ACC112 (cell line): Measurements from ENCODE around the gene BBS9.

Experiments
- H2AFZ ChIP-seq: fragments of 200-600 bp; sonication (generic); one replicate; pipeline ENCODE4 v1.6.0; 2017; ENCODE audit warnings: antibody characterized with exemption, low read length; ENCODE audit not compliant: unreplicated experiment
- H3K27ac ChIP-seq: fragments of 200-600 bp; sonication (generic); 2 replicates; pipeline ENCODE4 v1.5.1; 2014; ENCODE audit warnings: low read depth, mild to moderate bottlenecking, antibody characterized with exemption, low read length, moderate library complexity
- H3K27me3 ChIP-seq: fragments of 200-600 bp; sonication (generic); 2 replicates; pipeline ENCODE4 v1.6.1; 2014; ENCODE audit warnings: mild to moderate bottlenecking, antibody characterized with exemption, low read length, moderate library complexity, mixed read lengths; ENCODE audit not compliant: insufficient read depth
- H3K36me3 ChIP-seq: fragments of 200-600 bp; sonication (generic); 2 replicates; pipeline ENCODE4 v1.6.1; 2016; ENCODE audit warnings: mild to moderate bottlenecking, antibody characterized with exemption, low read length, moderate library complexity, mixed read lengths; ENCODE audit not compliant: insufficient read depth
- H3K4me1 ChIP-seq: fragments of 200-600 bp; sonication (generic); one replicate; pipeline ENCODE4 v1.6.1; 2016; ENCODE audit warnings: low read length, mixed read lengths; ENCODE audit not compliant: insufficient read depth, unreplicated experiment, control insufficient read depth
- H3K4me3 ChIP-seq: fragments of 200-600 bp; sonication (generic); 2 replicates; pipeline ENCODE4 v1.5.1; 2014; ENCODE audit warnings: mild to moderate bottlenecking, low read depth, low read length
- H3K79me2 ChIP-seq: fragments of 200-600 bp; sonication (generic); one replicate; pipeline ENCODE4 v1.6.0; 2016; ENCODE audit warnings: low read length; ENCODE audit not compliant: control insufficient read depth, unreplicated experiment, insufficient read depth

Gene BBS9

GRCh38 chr7:33425395-33425794 lies 296.0 kb downstream of the BBS9 start:
- no peak overlapping the region for H3K27ac ChIP-seq
- no peaks in the 10 kb centered on the region for H3K27me3 ChIP-seq
- no peaks in the 10 kb centered on the region for H3K4me1 ChIP-seq
- H3K4me3 ChIP-seq: no peak overlapping the region
- no peaks in the 10 kb centered on the region for H3K36me3 ChIP-seq
- no peaks in the 10 kb centered on the region for H3K79me2 ChIP-seq
- H2AFZ ChIP-seq: no peak overlapping the region

DNA sequence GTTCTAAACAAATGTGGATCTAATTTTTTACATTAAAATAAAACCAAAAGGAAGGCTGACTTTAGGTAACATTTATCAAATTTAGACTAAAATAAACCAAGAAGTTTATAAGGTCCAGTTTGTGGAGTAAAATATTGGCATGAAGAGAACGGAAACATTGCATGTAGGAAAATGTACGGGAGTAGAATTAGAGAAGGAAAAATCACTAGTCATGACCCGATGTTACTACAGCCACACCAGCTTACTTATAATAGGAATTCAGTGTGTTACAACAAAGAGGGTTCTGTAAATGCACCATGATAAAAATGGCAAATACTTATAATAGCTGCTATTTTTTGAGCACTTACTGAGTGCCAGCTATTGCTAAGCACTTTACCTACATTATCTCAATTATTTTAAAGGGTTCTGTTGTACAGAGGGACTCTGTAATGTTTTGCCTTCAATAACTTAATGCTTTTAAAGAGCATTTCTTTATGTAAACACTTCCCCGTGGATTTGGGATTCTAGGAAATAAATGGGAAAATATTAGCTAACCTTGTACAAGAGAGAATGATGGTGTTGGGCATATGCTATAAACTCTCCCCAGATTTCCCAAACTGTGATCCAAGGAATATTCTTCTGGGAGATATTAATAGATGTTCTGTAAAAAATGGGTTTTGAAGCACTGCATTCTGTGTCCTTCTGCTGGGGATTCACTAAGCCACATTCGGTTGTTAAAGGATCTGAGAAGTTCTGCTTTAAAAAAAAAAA lies 296.7 kb downstream of the BBS9 start:
- Histone ChIP-seq H3K27me3 (no peaks in the 10 kb centered on the region), H3K36me3 (no peaks in the 10 kb centered on the region), H2AFZ (no peak overlapping the region)

GRCh38 chr7:33428415-33428814 lies 299.1 kb downstream of the BBS9 start:
- H3K4me3 ChIP-seq: no peak overlapping the region
- H3K4me1 ChIP-seq: no peaks in the 10 kb centered on the region
- no peak overlapping the region for H2AFZ ChIP-seq
- H3K27me3 ChIP-seq: no peaks in the 10 kb centered on the region
- H3K79me2 ChIP-seq: no peaks in the 10 kb centered on the region
- H3K27ac ChIP-seq: no peak overlapping the region
- no peaks in the 10 kb centered on the region for H3K36me3 ChIP-seq

More for the DNA sequence above, 296.7 kb downstream of the BBS9 start:
- Histone ChIP-seq H3K4me3 (no peak overlapping the region), H3K27ac (no peak overlapping the region), H3K79me2 (no peaks in the 10 kb centered on the region), H3K4me1 (no peaks in the 10 kb centered on the region)

GRCh38 chr7:33431543-33431942 lies 302.2 kb downstream of the BBS9 start:
- Histone ChIP-seq H3K27ac (no peak overlapping the region), H3K79me2 (no peaks in the 10 kb centered on the region), H3K36me3 (no peaks in the 10 kb centered on the region), H3K4me1 (no peaks in the 10 kb centered on the region), H3K4me3 (no peak overlapping the region), H3K27me3 (no peaks in the 10 kb centered on the region), H2AFZ (no peak overlapping the region)

- H3K4me1 ChIP-seq: no peaks in the 10 kb centered on the region
- H3K79me2 ChIP-seq: no peaks in the 10 kb centered on the region
- no peak overlapping the region for H2AFZ ChIP-seq
- H3K4me3 ChIP-seq: no peak overlapping the region
- H3K27ac ChIP-seq: no peak overlapping the region
- no peaks in the 10 kb centered on the region for H3K27me3 ChIP-seq
- no peaks in the 10 kb centered on the region for H3K36me3 ChIP-seq
Observed at GRCh38 chr7:33432821-33433220, 303.5 kb downstream of the BBS9 start.

DNA sequence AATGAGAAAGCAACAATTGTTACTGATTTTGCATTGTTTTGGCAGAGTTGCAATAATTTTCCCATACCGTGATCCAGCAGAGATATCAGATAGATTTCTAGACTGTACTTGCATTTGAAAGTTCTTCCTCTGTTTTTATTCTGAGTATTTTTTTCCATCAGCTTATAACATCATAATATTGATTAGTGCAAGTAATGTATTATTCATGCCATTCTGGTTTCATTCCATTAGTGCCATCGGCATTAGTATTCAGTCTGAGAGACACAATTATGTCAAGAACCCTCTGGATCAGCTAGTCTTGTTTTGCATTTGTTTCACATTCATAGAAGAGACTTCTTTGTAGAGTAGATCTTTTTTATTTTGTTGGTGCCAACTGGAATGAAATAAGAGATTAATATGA lies 304.0 kb downstream of the BBS9 start:
- Histone ChIP-seq H3K36me3 (no peaks in the 10 kb centered on the region), H3K4me1 (no peaks in the 10 kb centered on the region), H3K4me3 (no peak overlapping the region), H2AFZ (no peak overlapping the region), H3K79me2 (no peaks in the 10 kb centered on the region), H3K27ac (no peak overlapping the region), H3K27me3 (no peaks in the 10 kb centered on the region)

DNA sequence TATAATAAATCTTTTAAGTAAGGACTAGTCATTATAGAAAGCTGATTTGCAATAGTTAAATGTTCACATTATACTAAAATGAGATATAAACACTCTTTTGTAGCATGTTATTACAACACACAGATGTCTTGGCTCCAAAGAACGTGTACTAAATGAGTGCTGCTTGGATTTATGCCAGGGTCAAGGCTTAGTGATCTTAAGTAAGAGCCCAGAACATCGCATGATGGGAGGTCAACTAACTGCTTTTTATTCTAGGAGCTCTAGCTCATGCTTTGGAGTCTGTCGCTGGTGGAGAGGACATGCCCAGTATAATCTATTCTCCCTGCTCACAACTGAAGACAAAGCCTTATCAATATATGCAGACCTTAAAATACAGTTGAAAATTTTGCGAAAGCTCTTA lies 315.1 kb downstream of the BBS9 start:
- Histone ChIP-seq H3K4me3 (no peak overlapping the region), H3K27me3 (no peaks in the 10 kb centered on the region), H2AFZ (no peak overlapping the region), H3K27ac (no peak overlapping the region), H3K79me2 (no peaks in the 10 kb centered on the region), H3K4me1 (no peaks in the 10 kb centered on the region), H3K36me3 (no peaks in the 10 kb centered on the region)

- H3K36me3 ChIP-seq: no peaks in the 10 kb centered on the region
- H3K27ac ChIP-seq: no peak overlapping the region
- no peaks in the 10 kb centered on the region for H3K4me1 ChIP-seq
- no peak overlapping the region for H2AFZ ChIP-seq
- no peaks in the 10 kb centered on the region for H3K27me3 ChIP-seq
- no peaks in the 10 kb centered on the region for H3K79me2 ChIP-seq
- H3K4me3 ChIP-seq: no peak overlapping the region
Observed at GRCh38 chr7:33446551-33446950, 317.2 kb downstream of the BBS9 start.

GRCh38 chr7:33448035-33448434 lies 318.7 kb downstream of the BBS9 start:
- Histone ChIP-seq H3K4me1 (peaks cover 5% of the 10 kb centered on the region), H3K27ac (no peak overlapping the region), H2AFZ (no peak overlapping the region), H3K27me3 (no peaks in the 10 kb centered on the region), H3K4me3 (no peak overlapping the region), H3K79me2 (no peaks in the 10 kb centered on the region), H3K36me3 (no peaks in the 10 kb centered on the region)

DNA sequence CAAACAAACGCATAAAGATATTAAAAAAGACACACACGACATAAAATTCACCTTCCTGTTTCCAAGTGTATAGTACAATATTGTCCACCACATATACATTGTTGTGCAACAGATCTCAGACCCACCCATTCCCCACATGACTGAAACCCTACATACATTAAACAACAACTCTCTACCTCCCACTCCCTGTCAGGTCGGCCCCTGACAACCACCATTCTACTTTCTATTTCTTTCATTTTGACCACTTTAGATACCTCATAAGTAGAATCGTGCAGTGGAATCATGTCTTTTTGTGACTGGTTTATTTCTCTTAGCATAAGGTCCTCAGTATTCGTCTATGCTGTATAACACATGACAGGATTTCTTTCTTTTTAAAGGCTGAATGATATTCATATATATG lies 320.5 kb downstream of the BBS9 start:
- Histone ChIP-seq H3K4me1 (peaks cover 8% of the 10 kb centered on the region), H3K27ac (no peak overlapping the region), H3K27me3 (no peaks in the 10 kb centered on the region), H3K79me2 (no peaks in the 10 kb centered on the region), H3K4me3 (no peak overlapping the region), H2AFZ (no peak overlapping the region), H3K36me3 (no peaks in the 10 kb centered on the region)

DNA sequence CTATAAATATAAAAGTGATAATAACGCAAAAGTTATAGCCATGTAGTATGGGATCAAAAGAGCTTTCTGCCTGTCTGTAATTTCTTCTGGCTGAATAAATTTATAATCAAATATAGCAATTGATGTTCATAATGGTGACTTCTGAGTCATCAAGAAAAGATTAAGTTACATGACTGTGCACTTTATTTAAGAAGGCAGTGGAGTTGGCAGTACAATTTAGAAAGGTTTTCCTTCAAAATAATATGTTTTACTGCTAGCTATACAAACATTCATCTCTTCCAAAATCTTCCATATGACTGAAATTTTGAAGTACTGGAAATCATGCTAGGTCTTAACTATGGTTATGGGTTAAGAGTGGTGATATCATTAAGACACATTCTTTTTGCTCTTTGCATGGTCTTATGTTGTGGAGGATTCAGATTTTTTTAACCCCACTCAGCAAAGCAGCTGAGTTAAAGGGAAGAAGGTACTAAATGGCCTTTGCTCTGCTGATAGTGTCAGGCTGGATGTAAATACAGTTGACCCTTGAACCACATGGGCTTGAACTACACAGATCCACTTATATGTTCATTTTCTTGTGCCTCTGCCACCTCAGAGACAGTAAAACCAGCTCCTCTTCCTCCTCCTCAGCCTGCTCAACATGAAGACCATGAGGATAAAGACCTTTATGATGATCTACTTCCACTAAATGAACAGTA lies 323.6 kb downstream of the BBS9 start:
- no peak overlapping the region for H3K4me3 ChIP-seq
- H3K27ac ChIP-seq: peak overlapping the region; percentile 64
- peaks cover 8% of the 10 kb centered on the region for H3K4me1 ChIP-seq
- no peaks in the 10 kb centered on the region for H3K27me3 ChIP-seq
- H3K36me3 ChIP-seq: no peaks in the 10 kb centered on the region
- no peaks in the 10 kb centered on the region for H3K79me2 ChIP-seq
- no peak overlapping the region for H2AFZ ChIP-seq
